Neuron (in vitro differentiated cells): ENCODE data around the gene VASN.
"Not testable (repeated sequence)": the region's sequence is repeated elsewhere in the genome, so short reads cannot be mapped to it uniquely, and the experiment has no call there.

Experiments
- H2AFZ ChIP-seq: one replicate; pipeline ENCODE4 v1.6.1; 2013; ENCODE audit warnings: low read depth, mild to moderate bottlenecking, inconsistent platforms, low read length, moderate library complexity
- H3K27me3 ChIP-seq: one replicate; pipeline ENCODE4 v1.6.1; 2013; ENCODE audit warnings: low read length; ENCODE audit not compliant: insufficient read depth
- H3K36me3 ChIP-seq: one replicate; pipeline ENCODE4 v1.6.1; 2013; ENCODE audit warnings: low read length; ENCODE audit not compliant: insufficient read depth
- H3K4me1 ChIP-seq: one replicate; pipeline ENCODE4 v1.6.1; 2013; ENCODE audit warnings: low read length; ENCODE audit not compliant: insufficient read depth
- H3K4me3 ChIP-seq: 2 replicates; pipeline ENCODE4 v1.5.1; 2013; ENCODE audit warnings: mild to moderate bottlenecking, low read length, moderate library complexity
- H3K9me3 ChIP-seq: one replicate; pipeline ENCODE4 v1.6.1; 2013; ENCODE audit warnings: low read length

The VASN gene

GRCh38 chr16:4341250-4341649 lies 30.4 kb upstream of the VASN start:
- no peaks in the 10 kb centered on the region for H3K27me3 ChIP-seq
- H3K9me3 ChIP-seq: no peaks in the 10 kb centered on the region
- H3K4me3 ChIP-seq: no peak overlapping the region
- H3K36me3 ChIP-seq: peaks cover 28% of the 10 kb centered on the region
- no peaks in the 10 kb centered on the region for H3K4me1 ChIP-seq
- no peak overlapping the region for H2AFZ ChIP-seq

- Histone ChIP-seq H2AFZ (no peak overlapping the region), H3K4me1 (no peaks in the 10 kb centered on the region), H3K4me3 (no peak overlapping the region), H3K9me3 (no peaks in the 10 kb centered on the region), H3K27me3 (no peaks in the 10 kb centered on the region), H3K36me3 (peaks cover 15% of the 10 kb centered on the region)
Measured at GRCh38 chr16:4342866-4343744, 28.5 kb upstream of the VASN start.

- H3K4me1 ChIP-seq, H2AFZ ChIP-seq, H3K27me3 ChIP-seq, H3K4me3 ChIP-seq, H3K9me3 ChIP-seq: not testable (repeated sequence)
- peaks cover 12% of the 10 kb centered on the region for H3K36me3 ChIP-seq
Measured at GRCh38 chr16:4344300-4344982, 27.2 kb upstream of the VASN start.

GRCh38 chr16:4344983-4345835 lies 26.4 kb upstream of the VASN start:
- no peaks in the 10 kb centered on the region for H3K9me3 ChIP-seq
- H3K4me1 ChIP-seq: no peaks in the 10 kb centered on the region
- no peak overlapping the region for H3K4me3 ChIP-seq
- H2AFZ ChIP-seq: no peak overlapping the region
- H3K27me3 ChIP-seq: no peaks in the 10 kb centered on the region
- H3K36me3 ChIP-seq: peaks cover 7% of the 10 kb centered on the region

- Histone ChIP-seq H3K4me3 (no peak overlapping the region), H3K9me3 (no peaks in the 10 kb centered on the region), H3K27me3 (no peaks in the 10 kb centered on the region), H3K4me1 (peaks cover 4% of the 10 kb centered on the region), H3K36me3 (no peaks in the 10 kb centered on the region), H2AFZ (no peak overlapping the region)
Measured at GRCh38 chr16:4345836-4346781, 25.5 kb upstream of the VASN start.

GRCh38 chr16:4347010-4347409 lies 24.6 kb upstream of the VASN start:
- H3K36me3 ChIP-seq: no peaks in the 10 kb centered on the region
- H2AFZ ChIP-seq: no peak overlapping the region
- H3K27me3 ChIP-seq: no peaks in the 10 kb centered on the region
- H3K9me3 ChIP-seq: no peaks in the 10 kb centered on the region
- H3K4me1 ChIP-seq: peaks cover 9% of the 10 kb centered on the region
- H3K4me3 ChIP-seq: no peak overlapping the region

- Histone ChIP-seq H2AFZ (no peak overlapping the region), H3K9me3 (no peaks in the 10 kb centered on the region), H3K4me1 (peaks cover 9% of the 10 kb centered on the region), H3K27me3 (no peaks in the 10 kb centered on the region), H3K36me3 (no peaks in the 10 kb centered on the region), H3K4me3 (no peak overlapping the region)
Measured at GRCh38 chr16:4347765-4348509, 23.7 kb upstream of the VASN start.

GRCh38 chr16:4349332-4349731 lies 22.3 kb upstream of the VASN start:
- Histone ChIP-seq H3K4me1 (peaks cover 9% of the 10 kb centered on the region), H3K9me3 (no peaks in the 10 kb centered on the region), H2AFZ (no peak overlapping the region), H3K27me3 (no peaks in the 10 kb centered on the region), H3K36me3 (no peaks in the 10 kb centered on the region), H3K4me3 (no peak overlapping the region)

- peaks cover 9% of the 10 kb centered on the region for H3K4me1 ChIP-seq
- no peaks in the 10 kb centered on the region for H3K9me3 ChIP-seq
- H3K36me3 ChIP-seq: no peaks in the 10 kb centered on the region
- peak overlapping the region; percentile 99 for H3K4me3 ChIP-seq
- no peaks in the 10 kb centered on the region for H3K27me3 ChIP-seq
- no peak overlapping the region for H2AFZ ChIP-seq
Measured at GRCh38 chr16:4350365-4350786, 21.3 kb upstream of the VASN start.

- Histone ChIP-seq H3K9me3 (no peaks in the 10 kb centered on the region), H3K4me3 (peak within 1 kb of the TSS; percentile 99), H3K27me3 (no peaks in the 10 kb centered on the region), H3K4me1 (peaks cover 9% of the 10 kb centered on the region), H2AFZ (peak within 1 kb of the TSS; percentile 83), H3K36me3 (no peaks in the 10 kb centered on the region)
Measured at GRCh38 chr16:4350787-4351659, 20.6 kb upstream of the VASN start, which contains the start of gene PAM16. Gene PAM16, minus strand, starts transcription at chr16:4351321. Its CDS starts 87 bp downstream, at chr16:4351234.

- no peaks in the 10 kb centered on the region for H3K36me3 ChIP-seq
- H3K27me3 ChIP-seq: no peaks in the 10 kb centered on the region
- peaks cover 9% of the 10 kb centered on the region for H3K4me1 ChIP-seq
- no peaks in the 10 kb centered on the region for H3K9me3 ChIP-seq
- H2AFZ ChIP-seq: no peak overlapping the region
- H3K4me3 ChIP-seq: no peak overlapping the region
Measured at GRCh38 chr16:4351880-4352279, 19.8 kb upstream of the VASN start.
